OCI-LY3 (cell line): ENCODE results near the gene SEPHS1.

Source experiments
- CTCF ChIP-seq: fragments of 200-600, 300-600 bp; sonication (generic); IDR thresholded peaks from 2 replicates; pipeline ENCODE4 v1.5.1; 2014; ENCODE audit warnings: antibody characterized with exemption, low read length, low read depth
- EZH2phosphoT487 ChIP-seq: fragments of 200-600 bp; shearing (Covaris generic); IDR thresholded peaks from 2 replicates; pipeline ENCODE4 v1.6.1; 2018; ENCODE audit warnings: antibody characterized with exemption, mixed run types, low read depth

- no peak for TF ChIP-seq EZH2phosphoT487
- no peak for TF ChIP-seq CTCF
These were observed 42.0 kb downstream of the SEPHS1 start for GRCh38 chr10:13306103-13306502.
